Measurements from ENCODE around the gene DNM1.

Gene DNM1

DNA sequence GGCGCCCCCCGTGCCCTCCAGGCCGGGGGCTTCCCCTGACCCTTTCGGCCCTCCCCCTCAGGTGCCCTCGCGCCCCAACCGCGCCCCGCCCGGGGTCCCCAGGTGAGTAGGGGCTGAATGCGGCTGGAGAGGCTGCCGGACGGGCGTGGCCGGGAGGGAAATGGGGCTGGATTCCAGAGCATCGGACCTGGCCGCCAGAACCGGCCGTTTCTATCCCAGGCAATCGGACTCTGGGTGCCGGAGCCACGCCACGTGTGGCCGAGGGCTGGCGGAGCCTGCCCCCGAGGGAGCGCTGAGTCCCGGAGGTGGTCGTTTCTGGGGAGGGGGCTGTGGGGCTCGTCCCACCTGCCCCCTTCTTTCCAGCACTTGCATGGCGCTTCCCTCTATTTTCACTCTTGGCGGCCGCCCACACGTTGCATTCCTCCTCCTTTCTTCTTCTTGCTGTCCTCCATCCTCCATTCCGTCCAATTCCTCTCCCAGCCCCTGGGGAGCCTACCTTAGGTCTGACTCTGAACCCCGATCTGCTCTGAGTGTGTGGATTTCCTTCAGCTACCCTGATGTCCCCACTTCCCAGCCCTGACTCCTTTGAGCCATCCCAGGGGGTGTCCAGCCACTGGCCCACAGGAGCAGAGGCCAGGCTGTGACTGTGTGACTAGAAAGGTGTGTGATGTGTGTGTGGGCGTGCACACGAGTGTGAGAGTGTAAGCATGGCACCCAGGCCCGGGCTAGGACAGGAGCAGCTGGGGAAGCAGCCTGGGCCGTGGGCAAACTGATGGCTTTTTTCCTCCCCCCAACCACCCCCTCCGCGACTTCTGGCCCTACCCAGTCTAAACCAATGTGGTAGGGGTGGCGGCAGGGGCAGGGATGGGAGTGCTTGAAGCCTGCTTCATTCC is 47.9 kb downstream of the DNM1 start:
- no peak for DNase-seq (ENCODE audit: low read depth)

GRCh38 chr9:128251732-128252100 is 48.5 kb downstream of the DNM1 start:
- DNase-seq (ENCODE audit: low read depth), result no peak

DNA sequence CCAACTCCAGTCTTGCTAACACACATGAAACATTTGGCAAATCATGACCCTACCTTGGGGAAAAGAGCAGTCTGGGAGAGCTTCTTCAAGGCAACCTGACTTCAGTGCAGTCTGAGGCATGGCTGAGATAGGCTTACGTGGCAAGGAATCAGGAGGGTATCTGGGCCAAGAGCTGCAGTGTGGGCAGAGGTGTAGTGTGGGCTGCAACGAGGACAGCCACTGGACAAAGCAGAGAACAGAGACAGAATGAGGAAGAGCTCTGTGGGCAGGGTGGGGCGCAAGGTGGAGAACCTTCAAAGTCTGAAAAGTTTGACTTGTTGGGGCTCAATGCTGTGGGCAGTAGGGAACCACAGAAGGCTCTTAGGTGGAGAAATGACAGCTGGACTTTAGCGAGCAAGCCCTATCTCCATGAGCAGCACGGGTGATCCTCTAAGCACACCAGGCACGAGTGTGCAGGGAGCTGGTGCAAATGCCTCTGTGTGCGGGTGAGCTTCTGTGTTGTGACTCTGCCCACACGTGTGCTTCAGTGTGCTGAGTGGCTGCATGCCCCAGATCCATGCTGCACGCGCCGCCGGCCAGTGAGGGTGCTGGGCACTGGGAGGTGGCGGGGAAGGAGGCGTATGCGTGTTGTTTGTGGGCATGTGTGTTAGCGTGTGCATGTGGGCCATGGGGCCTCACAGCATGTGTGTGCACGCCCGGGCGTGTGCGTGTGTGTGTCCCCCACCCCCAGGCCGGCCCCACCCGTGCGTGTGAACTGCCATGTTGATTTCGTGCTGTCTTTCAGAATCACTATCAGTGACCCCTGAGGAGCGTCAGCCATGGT is 49.3 kb downstream of the DNM1 start:
- DNase-seq (ENCODE audit: low read depth), result no peak

DNA sequence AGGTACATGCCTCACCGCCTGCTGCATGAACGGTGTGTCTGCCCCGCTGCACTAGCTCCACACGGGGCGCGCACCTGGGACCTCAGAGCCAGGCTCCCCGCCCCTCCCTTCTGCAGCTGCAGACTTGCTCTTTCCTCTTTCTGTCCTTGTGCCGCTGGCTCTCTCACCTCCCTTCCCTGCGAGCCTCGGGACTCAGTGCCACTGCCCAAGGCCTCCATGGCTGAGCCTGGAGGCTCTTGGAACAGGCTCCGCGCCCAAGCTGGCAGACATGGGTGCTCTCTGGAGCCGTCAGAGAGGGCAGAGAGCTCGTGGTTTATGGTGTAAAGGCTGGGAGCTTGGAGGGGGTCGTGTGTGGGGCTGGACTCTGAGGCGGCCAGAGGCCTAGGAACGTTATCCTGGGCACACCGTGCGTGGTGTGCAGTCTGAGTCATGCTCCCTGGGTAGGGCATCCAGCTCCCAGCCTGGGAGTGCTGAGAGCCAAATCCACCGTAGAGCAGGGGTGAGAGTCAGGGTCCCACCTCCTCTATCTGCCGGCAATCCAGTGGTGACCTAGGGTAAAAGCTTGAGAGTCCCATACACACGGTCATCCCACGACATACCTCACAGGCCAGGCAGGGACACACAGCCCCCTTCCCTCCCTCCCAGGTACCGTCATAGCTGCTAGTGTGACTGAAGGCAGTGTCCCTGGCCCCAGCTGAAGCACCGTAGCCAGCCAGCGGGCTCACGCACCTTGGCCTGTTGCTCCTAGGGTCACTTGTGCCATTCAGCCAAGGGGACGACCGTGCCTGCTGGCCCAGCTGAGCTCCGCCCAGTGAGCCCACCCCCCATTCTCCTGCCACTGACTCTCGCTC is 50.2 kb downstream of the DNM1 start:
- DNase-seq (ENCODE audit: low read depth), result no peak

DNA sequence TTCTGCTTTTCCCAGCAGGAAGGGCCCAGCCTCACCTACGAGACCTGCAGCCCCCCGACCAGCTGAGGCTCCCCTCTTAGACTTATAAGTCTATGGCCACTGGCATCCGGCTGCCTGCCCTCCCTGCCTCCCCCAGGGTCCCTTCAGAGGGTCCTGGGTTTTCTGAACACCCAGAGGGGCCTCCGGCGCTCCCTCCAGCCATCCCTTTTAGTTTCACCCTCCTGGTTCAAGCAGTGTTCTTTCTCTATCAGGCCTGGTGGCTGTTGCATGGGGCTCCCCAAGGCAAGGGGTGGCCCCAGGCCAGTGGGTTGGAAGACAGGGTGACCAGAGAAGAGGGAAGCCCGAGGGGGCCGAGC is 50.8 kb downstream of the DNM1 start:
- DNase-seq (ENCODE audit: low read depth), result no peak

- no peak for DNase-seq (ENCODE audit: low read depth)
These were observed 51.2 kb downstream of the DNM1 start for GRCh38 chr9:128254362-128254761.

- DNase-seq (ENCODE audit: low read depth), result no peak
These were observed 51.9 kb downstream of the DNM1 start for GRCh38 chr9:128254855-128255759.

GRCh38 chr9:128257086-128257825 is 54.1 kb downstream of the DNM1 start:
- no peak for DNase-seq (ENCODE audit: low read depth)

DNA sequence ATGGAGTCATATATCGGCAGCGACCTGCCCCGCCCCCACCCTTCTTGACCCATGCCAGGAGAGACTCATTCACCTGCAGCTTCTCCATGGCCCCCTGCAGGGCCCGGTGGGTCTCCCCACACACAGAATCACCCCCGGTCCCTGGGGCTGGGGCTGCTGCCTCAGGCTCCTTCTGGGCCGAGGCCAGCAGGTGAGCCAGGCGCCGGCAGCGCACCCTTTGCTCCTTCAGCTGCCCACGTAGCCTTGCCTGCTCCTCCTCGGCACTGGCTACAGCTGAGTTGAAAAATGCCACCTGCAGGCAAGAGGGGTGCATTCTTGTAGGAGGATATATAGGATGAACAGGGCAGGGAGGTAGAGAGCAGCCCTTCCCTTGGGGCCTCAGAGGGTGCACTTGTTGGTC is 54.7 kb downstream of the DNM1 start:
- no peak for DNase-seq (ENCODE audit: low read depth)

GRCh38 chr9:128258326-128258725 is 55.1 kb downstream of the DNM1 start:
- DNase-seq (ENCODE audit: low read depth), result no peak

- no peak for DNase-seq (ENCODE audit: low read depth)
These were observed 56.0 kb downstream of the DNM1 start for GRCh38 chr9:128259156-128259555.

GRCh38 chr9:128260340-128260739 is 57.2 kb downstream of the DNM1 start:
- DNase-seq (ENCODE audit: low read depth), result no peak

GRCh38 chr9:128262687-128263086 is 59.5 kb downstream of the DNM1 start:
- DNase-seq (ENCODE audit: low read depth), result no peak

- DNase-seq (ENCODE audit: low read depth), result no peak
These were observed 62.2 kb downstream of the DNM1 start for GRCh38 chr9:128265348-128265847.

DNA sequence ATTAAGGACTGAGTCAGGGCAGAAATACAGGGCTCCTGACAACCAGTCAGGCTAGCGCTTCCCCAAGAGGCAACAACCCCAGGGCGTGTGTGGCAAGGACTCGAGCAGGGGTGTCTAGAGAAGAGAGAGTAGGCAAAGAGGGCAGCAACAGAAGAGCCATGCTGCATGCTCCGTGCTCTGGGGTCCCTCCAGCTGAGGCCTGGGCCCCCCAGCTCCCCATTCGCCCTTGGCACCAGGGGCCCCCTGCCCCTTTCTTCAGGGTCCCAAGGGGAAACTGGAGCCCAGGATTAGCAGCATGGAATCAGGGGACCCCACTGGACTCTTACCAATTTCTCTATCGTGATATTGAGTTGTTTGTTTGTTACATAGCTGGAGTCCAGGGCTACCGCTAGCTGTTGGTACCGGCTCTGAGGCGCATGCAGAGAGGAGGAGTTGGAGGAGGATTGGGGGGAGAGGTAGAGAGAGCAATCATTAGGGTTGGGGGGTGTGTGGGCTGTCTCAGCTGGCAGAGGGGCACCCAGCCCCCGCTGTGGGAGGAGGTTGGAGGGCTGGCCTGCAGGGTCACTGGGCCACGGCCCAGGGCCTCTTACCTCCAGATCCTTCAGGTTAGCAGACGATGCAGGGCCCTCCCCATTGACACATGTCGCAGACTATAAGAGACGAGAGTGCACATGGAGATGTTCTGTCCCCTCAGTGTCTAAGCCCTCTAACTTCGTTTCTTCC is 63.9 kb downstream of the DNM1 start:
- DNase-seq (ENCODE audit: low read depth), result no peak

- DNase-seq (ENCODE audit: low read depth), result no peak
These were observed 67.9 kb downstream of the DNM1 start for GRCh38 chr9:128271112-128271511.

DNA sequence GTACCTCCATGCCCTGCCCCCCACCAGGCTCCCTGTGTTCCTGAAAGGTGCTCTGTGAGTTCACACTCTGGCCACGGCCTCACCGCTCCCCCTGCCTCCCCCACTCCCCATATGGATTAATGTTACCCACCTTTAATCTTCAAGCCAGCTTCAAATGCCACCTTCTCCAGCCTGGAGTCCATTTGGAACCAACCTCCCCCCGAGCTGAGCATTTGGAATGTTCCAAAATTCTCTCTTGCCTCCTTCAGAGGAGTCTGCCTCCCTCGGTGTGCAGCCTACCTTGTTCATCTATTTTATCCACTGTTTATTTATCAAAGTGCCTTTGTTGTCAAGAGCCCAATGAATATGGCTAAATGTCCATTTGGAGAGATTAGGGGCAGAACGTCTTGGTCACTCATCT is 68.3 kb downstream of the DNM1 start:
- no peak for DNase-seq (ENCODE audit: low read depth)

GRCh38 chr9:128274245-128274644 is 71.1 kb downstream of the DNM1 start:
- DNase-seq (ENCODE audit: low read depth), result no peak

DNA sequence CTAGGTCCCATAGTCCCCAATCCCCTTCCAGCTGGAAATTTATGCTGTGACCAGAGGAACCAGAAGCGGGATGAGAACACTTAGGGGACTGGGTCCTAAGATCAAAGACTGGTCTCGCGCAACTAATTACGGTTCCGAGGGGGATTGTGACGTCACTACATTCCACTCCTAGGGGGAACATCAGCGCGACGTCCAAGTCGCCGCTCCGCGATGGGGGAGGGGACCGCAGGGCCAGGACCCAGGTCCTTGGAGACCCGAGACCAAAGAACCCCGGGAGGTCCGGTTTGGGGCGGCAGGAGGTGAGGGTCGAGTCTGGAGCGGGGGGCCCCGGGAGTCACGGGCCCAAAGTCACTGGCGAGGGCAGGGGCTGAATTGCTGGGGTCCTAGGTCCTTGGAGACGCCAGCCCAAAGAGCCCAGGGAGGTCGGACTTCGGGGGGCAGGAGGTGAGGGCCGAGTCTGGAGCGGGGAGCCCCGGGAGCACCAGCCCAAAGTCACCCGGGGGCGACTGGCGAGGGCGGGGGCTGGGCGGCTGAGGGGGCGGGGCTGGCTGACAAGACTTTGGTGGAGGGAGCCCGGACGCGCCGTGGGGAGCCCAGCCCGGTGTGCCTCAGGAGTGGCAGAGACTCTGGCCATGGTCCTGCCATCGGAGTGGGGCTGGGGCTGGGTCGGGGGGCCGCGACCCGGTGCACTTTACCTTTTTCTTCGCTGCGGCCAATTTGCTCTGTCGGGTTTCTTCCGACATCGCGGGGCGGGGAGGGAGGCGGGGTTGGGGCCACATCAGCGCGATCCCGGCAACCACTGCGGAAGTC is 72.2 kb downstream of the DNM1 start, which contains the start of gene GOLGA2:
TSS of gene GOLGA2 (minus strand) at position 810 of the 810 bp plus-strand sequence. CDS start at position 779, 31 bp downstream.
- no peak for DNase-seq (ENCODE audit: low read depth)
